ENCODE results near the gene SLC25A21.
"Not testable (repeated sequence)": the region's sequence is repeated elsewhere in the genome, so short reads cannot be mapped to it uniquely, and the experiment has no call there.

Gene SLC25A21

DNA sequence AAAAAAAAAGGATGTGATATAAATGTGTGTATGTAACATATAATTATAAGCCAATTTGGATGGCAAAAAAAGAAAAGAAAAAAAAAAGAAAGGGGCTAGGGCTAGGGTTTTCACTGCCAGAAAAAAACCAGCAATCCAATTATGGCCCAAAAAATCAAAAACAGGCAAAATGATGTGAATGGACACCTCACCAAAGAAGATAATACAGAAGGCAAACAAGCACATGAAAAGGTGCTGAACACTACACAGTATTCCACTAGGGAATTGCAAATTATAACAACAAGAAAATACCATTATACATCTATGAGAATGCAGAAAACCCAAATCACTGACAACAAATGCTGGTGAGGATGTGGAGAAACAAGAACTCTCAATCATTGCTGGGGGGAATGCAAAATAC is 13.3 kb upstream of the SLC25A21 start:
- no peak for DNase-seq

DNA sequence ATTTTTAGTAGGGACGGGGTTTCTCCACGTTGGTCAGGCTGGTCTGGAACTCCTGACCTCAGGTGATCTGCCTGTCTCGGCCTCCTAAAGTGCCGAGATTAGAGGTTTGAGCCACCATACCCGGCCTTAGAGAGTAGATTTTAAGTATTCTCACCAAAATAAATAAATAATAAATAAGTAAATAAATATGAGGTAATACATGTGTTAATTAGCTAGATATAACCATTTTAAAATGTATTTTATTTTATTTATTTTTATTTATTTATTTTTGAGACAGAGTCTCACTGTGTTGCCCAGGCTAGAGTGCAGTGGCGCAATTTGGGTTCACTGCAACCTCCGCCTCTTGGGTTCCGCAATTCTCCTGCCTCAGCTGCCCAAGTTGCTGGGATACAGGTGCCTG is 12.1 kb upstream of the SLC25A21 start:
- DNase-seq: not testable (repeated sequence)

DNA sequence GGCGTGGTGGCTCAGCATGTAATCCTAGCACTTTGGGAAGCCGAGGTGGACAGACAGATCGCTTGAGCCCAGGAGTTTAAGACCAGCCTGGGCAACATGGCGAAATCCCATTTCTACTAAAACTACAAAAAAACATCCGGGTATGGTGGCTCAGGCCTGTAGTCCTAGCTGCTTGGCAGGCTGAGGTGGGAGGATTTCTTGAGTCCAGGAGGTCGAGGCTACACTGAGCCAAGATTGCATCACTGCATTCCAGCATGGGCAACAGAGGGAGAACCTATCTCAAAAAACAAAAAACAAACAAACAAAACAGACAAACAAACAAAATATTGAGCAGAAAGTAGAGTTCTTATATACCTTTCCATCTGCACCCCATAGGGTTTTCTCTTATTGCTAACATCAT is 9.0 kb upstream of the SLC25A21 start:
- no peak for DNase-seq

DNA sequence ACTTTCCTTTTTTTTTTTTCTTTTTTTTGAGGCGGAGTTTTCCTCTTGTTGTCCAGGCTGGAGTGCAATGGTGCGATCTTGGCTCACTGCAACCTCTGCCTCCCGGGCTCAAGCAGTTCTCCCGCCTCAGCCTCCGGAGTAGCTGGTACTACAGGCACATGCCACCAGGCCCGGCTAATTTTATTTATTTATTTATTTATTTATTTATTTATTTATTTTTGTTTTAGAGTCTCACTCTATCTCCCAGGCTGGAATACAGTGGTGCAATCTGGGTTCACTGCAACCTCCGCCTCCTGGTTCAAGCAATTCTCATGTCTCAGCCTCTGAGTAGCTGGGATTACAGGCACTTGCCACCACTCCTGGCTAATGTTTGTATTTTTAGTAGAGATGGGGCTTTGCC is 8.5 kb upstream of the SLC25A21 start:
- DNase-seq: not testable (repeated sequence)

DNA sequence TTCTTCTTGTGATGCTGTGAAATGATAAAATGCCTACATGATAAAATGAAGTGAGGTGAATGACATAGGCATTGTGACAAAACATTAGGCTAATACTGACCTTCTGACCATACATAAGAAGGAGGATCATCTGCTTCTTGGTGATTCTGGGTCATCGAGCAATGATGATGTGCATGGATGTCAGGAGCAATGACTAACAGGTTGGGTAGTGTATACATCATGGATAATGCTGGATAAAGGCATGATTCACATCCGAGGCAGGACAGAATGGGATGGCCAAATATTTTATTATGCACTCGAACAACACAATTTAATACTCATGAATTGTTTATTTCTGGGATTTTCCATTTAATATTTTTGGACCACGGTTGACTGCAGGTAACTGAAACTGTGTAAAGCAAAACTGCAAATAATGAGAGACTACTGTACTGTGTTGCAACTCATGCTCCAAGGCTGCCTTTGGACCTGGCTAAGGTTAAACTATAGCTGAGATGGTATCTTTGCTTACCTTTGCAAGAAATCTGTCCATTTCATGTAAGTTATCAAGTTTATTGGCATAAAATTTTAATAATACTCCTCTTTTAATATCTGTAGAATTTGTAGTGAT is 7.6 kb upstream of the SLC25A21 start:
- DNase-seq: no peak

DNA sequence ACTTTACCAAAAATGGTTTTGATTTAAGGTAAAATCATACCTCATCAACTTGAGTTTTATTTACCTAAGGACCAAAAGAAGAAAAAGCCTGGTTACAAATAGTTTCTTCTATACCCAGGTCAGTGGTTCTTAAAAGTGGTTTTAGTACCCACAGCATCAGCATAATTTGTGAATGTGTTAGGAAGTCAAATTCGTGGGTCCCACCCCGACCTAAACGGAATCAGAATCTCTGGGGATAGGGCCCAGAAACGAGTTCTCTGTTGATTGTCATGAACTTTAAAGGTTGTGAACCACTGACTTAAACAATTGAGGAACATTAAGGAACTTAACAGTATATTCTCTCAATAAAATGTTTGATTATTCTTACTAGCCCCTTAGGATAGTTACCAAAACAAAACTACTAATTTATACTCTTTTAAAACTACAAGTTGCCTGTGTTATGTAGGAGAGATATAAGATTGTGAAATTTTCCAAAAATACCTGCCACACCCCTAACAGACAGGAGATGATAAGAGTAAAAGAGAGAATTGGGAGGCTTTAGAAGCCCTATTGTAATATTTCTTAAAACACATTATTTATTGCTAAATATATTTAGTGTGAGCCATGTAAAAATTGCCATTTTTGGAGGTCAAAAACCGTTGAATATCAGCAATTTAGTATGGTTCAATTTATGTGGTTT is 669 bp upstream of the SLC25A21 start:
- no peak for DNase-seq

DNA sequence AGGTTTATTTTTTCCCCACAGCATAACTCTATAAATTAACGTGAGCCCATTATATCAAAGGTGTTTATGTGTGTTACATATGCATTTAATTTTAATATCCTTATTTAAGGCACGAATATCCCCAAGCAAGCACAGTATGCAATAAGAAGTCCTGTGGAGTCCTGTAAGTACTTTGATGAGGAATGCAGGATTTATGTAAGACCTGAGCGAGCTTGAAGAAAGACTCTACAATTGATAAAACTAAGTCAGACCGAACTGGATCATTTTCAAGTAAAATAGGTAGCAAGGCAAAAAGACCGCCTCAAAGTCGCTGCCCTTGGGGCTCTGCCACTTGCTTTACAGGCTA is 755 bp downstream of the SLC25A21 start:
- DNase-seq: no peak

DNA sequence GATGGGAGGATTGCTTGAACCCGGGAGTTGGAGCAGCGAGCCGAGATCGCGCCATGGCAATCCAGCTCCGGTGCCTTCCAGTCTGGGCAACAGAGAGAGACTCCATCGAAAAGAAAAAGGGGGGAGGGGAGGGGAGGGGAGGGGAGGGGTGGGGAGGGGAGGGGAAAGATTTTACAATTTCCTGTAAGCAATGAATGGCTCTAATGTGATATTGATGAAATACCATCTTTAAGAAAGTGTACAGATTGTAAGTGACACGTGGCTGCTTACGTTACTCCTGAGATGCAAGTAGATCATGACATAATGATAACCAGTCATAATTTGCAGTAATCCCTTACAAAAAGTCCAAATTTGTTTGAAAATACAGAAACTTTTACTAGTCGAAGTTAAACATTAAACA is 1.4 kb downstream of the SLC25A21 start:
- no peak for DNase-seq

DNA sequence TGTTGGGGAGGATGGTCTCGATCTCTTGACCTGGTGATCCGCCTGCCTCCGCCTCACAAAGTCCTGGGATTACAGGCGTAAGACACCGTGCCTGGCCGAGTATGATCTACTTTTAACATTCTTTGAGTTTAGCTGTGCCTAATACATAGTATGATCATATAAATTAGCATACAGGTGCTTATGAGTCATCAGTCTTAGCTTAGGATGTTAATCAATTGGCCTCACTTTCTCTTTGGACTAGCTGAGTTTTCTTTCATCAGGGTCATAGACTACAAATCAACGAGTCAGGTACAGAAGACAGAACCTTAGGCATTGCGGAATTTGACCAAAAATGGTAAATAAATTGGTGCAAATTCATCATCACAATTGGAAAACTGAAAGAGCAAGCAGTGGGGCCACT is 2.2 kb downstream of the SLC25A21 start:
- DNase-seq: no peak

DNA sequence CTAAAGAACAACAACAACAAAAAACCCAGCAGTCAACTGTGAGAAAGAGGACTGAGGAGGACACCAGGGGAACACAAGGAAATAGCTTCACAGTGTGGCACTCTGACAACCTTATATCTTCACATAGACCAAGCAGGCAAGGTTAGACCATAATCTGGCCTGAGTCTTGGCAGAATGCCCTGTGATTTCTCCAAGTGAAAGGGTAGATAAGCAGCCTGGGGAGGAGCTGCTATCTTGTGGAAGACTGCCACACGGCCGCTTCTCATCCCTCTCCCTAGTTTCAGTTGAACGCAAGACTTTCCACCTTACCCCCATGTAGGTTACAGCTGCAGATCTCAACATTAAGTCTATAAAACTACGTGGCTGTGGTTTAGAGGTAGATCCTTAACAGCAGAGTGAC is 3.7 kb downstream of the SLC25A21 start:
- no peak for DNase-seq

DNA sequence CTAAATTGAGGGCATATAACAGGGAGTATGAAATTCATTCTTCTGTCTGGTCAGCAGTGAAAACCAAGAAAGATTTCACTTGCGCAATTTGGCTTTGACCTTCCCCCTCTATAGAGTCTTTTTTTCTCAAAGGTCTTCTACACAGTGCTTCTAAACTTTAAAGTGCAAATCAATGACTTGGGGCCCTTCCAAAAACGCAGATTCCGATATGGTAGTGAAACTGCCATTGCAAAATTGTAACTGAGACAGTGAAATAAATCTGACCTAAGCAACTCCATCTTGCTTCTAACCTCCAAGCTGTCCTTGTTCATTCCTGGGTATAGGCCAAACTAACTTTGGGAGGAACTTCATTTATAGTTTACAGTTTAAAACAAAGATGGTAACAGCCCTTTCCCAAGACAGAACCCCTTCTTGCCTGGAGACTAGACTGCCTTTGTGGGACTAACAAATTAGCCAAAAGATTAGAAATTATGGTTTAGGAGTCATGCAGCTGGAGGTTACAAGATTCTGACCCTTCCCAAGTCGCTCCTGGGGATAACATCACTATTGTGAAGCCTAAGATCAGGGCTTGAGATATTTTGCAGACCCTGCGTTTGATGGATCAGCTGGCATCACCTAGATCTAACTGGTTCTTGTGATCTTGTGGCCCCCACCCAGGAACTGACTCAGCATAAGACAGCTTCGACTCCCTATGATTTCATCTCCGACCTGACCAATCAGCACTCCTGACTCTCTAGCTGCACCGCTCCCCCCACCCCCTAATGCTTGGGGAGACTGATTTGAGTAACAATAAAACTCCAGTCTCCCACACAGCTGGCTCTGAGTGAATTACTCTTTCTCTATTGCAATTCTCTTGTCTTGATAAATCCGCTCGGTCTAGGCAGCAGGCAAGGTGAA is 5.0 kb downstream of the SLC25A21 start:
- no peak for DNase-seq

DNA sequence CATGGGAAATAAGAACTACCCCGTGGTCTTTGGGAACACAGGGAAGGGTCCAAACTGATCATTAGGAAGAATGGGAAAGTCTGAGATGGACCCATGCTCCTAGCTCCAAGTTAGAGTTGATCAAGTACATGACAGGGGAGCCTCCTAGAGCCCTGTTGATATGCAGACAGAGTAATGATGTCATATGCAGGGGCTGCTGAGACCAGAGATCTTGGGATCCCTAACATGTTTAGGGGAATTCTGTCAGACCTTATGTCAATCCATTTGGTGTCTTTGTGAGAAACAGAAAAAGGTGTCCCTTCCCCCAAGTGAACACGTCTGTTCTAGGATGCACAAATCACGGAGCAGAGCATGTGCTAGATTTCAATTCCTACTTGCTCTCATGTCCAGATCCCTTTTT is 6.6 kb downstream of the SLC25A21 start:
- no peak for DNase-seq

DNA sequence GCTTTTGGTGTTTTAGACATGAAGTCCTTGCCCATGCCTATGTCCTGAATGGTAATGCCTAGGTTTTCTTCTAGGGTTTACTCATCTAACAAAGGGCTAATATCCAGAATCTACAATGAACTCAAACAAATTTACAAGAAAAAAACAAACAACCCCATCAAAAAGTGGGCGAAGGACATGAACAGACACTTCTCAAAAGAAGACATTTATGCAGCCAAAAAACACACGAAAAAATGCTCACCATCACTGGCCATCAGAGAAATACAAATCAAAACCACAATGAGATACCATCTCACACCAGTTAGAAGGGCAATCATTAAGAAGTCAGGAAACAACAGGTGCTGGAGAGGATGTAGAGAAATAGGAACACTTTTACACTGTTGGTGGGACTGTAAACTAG is 10.1 kb downstream of the SLC25A21 start:
- not testable (repeated sequence) for DNase-seq

DNA sequence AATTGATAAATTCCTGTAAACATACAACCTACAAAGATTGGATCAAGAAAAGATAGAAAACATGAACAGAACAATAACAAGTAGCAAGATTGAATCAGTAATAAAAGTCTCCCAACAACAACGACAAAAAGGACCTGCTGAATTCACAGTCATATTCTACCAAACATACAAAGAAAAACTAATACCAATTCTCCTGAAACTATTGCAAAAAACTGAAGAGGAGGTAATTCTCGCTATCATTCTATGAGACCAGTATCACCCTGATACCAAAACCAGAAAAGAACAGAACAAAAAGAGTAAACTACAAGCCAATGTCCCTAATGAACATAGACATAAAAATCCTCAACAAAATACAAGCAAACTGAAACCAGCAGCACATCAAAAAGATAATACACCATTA is 14.4 kb downstream of the SLC25A21 start:
- no peak for DNase-seq

DNA sequence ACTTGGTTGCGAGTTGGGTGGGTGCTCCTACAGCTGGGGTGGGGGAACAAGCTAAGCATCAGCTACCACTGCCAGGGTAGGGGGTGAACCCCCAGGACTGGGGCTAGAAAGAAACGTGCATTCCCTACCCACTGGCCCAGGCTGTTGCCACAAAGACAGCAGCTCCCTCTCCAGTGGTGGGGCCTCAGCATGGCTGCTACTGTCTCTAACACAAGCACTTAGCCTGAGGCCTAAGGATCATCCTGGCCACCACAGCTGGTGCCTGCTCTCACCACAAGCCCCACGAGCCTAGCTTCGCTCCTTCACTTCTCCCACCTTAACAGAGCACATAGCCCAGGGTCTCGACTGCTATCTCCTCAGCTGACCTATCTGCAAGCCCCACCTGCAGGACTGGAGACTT is 18.9 kb downstream of the SLC25A21 start:
- no peak for DNase-seq

DNA sequence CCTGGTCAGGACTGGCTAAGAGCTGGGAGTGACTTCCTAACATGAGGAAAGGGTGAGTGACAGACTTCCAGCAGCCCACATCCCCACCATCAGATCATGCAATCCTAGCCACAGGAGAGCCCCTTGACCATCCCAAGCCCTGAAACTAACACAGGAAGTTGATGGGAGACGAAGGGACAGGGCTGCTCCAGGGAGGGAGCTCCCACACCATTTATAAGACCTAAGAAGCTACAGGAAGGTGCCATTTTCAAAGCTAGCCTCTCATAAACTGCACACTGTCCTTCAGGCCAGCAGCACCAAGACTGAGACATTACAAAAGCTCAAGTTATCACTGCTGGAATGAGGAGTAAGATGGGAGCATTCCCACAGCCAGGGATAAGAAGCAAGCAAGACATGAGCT is 19.4 kb downstream of the SLC25A21 start:
- no peak for DNase-seq

DNA sequence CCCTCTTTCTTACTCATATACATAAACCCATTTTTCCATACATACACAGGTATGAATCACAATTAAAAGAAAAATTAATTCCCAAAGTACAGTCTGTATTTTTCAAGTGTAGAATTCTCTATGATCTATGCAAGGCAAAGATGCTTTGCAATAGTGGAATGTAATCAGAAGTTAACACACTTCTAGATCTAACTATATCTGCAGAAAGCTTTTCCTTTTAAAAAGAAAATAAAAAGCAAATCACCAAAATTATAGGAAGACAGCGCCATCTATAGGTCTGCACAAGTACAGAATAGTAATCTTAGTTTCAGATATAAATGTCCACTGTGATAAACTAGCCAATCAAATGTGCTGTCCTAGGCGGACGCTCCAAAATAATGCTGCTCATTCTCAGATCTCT is 22.0 kb downstream of the SLC25A21 start:
- no peak for DNase-seq

DNA sequence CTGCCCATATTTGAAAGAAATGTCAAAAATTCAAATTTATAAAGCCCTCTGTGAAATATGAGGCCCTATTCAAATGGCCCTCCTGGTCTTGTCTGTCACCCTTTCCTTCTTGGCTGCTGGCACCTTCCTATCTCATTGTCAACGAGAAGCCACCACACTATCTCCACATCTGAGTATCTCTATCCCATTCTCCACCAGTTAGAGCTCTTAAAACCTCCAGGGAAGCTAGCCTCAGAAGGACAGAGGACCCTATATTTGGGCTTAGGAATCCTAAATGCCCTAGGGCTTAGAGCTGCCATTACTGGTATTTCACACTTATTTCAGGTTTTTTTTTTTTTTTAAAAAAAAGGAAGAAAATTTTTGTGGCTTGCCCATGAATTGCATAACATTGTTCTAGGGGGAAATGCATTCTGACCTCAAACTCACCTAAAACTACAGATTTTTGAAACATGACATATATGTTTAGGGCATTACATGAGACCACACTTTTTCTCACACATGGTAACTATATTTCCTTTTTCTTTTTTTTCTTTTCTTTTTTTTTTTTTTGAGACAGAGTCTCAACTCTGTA is 25.0 kb downstream of the SLC25A21 start:
- no peak for DNase-seq

DNA sequence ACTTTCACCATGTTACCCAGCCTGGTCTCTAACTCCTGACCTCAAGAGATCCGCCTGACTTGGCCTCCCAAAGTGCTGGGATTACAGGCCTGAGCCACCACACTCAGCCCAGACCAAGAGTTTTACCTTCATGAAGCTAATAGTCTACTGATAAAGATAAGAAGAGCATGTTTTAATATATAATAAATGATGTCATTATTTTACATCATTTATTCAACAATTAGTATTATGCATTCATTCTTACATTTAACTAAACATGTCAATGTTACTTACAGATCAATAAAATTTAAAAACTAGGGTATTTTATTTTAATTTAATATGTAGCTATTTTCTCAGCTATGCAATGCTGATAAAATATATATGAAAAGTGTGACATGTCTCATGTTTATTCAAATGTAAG is 26.0 kb downstream of the SLC25A21 start:
- not testable (repeated sequence) for DNase-seq

DNA sequence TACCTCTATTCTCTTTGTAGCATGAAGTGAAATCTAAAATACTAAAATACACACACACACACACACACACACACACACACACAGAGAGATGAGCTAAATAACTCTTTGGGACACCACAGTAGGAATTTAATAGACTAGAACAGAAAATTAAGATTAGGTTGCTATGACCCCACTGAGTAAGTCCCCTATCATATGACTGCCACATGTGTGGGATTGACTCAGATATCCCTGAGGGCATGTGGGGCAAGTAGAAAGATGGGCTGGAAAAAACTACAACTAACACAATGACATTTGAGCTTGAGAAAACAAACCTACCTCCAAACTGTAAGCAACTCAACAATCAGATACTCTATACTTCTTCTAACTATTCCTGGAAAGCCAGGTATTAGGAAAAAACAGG is 27.0 kb downstream of the SLC25A21 start:
- no peak for DNase-seq

DNA sequence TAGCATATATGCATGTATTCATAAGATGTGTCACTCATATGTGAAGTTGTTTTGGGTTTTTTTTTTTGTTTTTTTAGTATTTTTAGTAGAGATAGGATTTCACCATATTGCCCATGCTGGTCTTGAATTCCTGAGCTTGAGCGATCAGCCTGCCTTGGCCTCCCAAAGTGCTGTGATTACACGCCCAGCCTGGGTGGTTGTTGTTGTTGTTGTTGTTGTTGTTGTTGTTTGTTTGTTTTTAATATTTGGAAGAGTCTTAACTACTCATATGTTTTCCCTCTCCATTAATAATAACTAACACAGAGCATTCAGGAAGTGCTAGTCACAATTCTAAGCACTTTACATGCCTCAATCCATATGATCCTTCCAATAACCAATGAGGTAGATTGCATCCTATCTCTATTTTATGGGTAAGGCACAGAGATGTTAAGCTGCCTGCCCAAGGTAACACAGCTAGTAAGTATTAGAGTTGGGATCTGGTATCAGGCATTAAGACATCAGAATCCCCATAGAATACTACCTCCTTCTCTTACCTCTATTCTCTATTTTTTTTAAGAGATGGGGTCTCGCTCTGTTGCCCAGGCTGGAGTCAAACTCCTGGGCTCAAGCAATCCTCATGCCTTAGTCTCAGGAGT is 27.6 kb downstream of the SLC25A21 start:
- DNase-seq: no peak

DNA sequence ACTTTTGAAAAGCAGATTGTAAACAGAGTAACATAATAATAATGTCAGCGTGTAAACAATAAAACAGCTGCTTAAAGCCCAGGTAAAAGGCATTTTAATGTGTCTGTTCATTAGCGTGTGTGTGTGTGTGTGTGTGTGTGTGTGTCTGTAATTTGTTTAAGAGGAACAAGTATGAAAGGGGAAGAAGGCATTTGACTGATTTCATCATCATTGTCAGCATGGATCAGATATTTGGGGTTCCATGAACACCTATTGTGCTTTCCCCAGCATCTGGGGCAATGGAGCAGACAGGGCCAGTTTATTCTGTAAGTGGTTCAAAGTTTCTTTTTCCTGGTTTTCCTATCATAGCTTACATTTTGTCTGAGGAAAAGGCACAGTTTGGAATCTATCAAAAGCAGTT is 28.9 kb downstream of the SLC25A21 start:
- no peak for DNase-seq

DNA sequence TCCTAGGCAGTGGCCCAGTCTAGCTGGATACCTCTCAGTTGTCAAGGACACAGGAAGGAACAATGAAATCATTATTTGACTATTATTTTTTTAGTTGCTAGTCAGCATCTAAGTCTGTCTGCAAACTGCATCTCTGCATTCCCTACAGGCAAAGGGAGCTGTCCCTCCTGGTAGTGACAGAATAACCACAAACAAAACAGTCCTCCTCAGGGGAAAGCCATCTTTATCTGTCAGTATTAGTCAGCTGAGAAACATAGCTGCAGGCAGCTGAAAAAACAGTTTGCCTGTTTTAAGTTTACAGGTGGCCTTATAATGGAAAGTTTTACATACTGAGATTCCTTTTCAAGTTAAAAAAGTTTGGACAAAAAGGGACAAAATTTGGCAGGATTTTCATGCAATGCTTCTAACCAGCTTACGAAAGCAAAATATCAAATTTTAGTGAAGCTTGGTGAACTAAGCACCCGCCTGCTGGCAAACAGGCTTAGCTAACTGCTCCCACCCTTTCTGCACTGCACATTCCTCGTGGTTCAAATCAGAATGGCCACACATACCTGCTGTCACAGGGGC is 29.5 kb downstream of the SLC25A21 start:
- no peak for DNase-seq
